AG08396 (cell line): Measurements from ENCODE around the gene PPM1E.
"Not testable (repeated sequence)": the region's sequence is repeated elsewhere in the genome, so short reads cannot be mapped to it uniquely, and the experiment has no call there.

ENCODE experiments used
- DNase-seq: peaks from one replicate; pipeline ENCODE4 v3.0.0; 2012; ENCODE audit warnings: low spot score, mixed read lengths

Gene PPM1E

GRCh38 chr17:58840820-58841612, 85.4 kb downstream of the PPM1E start:
- no peak for DNase-seq

GRCh38 chr17:58846413-58846812, 90.8 kb downstream of the PPM1E start:
- DNase-seq, result not testable (repeated sequence)

GRCh38 chr17:58850106-58850505, 94.5 kb downstream of the PPM1E start:
- DNase-seq, result not testable (repeated sequence)

GRCh38 chr17:58865301-58865700, 109.6 kb downstream of the PPM1E start:
- no peak for DNase-seq

- DNase-seq, result no peak
Measured at GRCh38 chr17:58870747-58871146, 115.1 kb downstream of the PPM1E start.

- no peak for DNase-seq
Measured at GRCh38 chr17:58873926-58874325, 118.3 kb downstream of the PPM1E start.

- DNase-seq, result no peak
Measured at GRCh38 chr17:58875261-58875660, 119.6 kb downstream of the PPM1E start.

- DNase-seq, result no peak
Measured at GRCh38 chr17:58884161-58884560, 128.5 kb downstream of the PPM1E start.

- DNase-seq, result no peak
Measured at GRCh38 chr17:58886514-58886913, 130.9 kb downstream of the PPM1E start.

GRCh38 chr17:58889928-58890327, 134.3 kb downstream of the PPM1E start:
- no peak for DNase-seq

- no peak for DNase-seq
Measured at GRCh38 chr17:58899191-58899590, 143.5 kb downstream of the PPM1E start.

GRCh38 chr17:58902322-58902721, 146.7 kb downstream of the PPM1E start:
- DNase-seq, result no peak

GRCh38 chr17:58911741-58912343, 156.2 kb downstream of the PPM1E start:
- DNase-seq, result no peak

GRCh38 chr17:58913552-58913951, 157.9 kb downstream of the PPM1E start:
- DNase-seq, result no peak

- DNase-seq, result no peak
Measured at GRCh38 chr17:58913971-58914769, 158.5 kb downstream of the PPM1E start.

- DNase-seq, result no peak
Measured at GRCh38 chr17:58917228-58917627, 161.6 kb downstream of the PPM1E start.

- no peak for DNase-seq
Measured at GRCh38 chr17:58918072-58918471, 162.4 kb downstream of the PPM1E start.

GRCh38 chr17:58918884-58919283, 163.2 kb downstream of the PPM1E start:
- no peak for DNase-seq

- DNase-seq, result no peak
Measured at GRCh38 chr17:58920773-58921172, 165.1 kb downstream of the PPM1E start.

- DNase-seq, result no peak
Measured at GRCh38 chr17:58932956-58933355, 177.3 kb downstream of the PPM1E start.

GRCh38 chr17:58936295-58936694, 180.6 kb downstream of the PPM1E start:
- DNase-seq, result no peak

GRCh38 chr17:58944166-58944565, 188.5 kb downstream of the PPM1E start:
- DNase-seq, result no peak

GRCh38 chr17:58947411-58947810, 191.8 kb downstream of the PPM1E start:
- DNase-seq, result no peak
